Small intestine (tissue), 7 donors: Measurements from ENCODE around the gene ATG4B. TPM values are rescaled to one million over a fixed set of nuclear protein-coding genes. Genes with fewer than 3 reads are reported as not detected.

Source experiments
- DNase-seq, 2 donors: peaks; one replicate each; pipeline versions ENCODE4 v3.0.0 to v3.0.0-alpha.2; 2013
- FAIRE-seq: peaks from 2 replicates; lab custom pipeline; 2012; peaks lifted over from hg19 to GRCh38; lab: Jason Lieb, UNC
- H3K27ac ChIP-seq, 3 donors: one replicate each; pipeline ENCODE4 v1.5.1; 2013; ENCODE audit warnings: low read length in 2 of 3, mild to moderate bottlenecking in 2 of 3, control low read depth in 1 of 3, inconsistent platforms in 1 of 3, low read depth in 1 of 3, moderate library complexity in 1 of 3
- H3K27me3 ChIP-seq, 3 donors: one replicate each; pipeline ENCODE4 v1.6.1; 2013; ENCODE audit warnings: low read length in 3 of 3, inconsistent platforms in 1 of 3; ENCODE audit not compliant: control insufficient read depth in 3 of 3, insufficient read depth in 3 of 3
- H3K36me3 ChIP-seq, 3 donors: one replicate each; pipeline ENCODE4 v1.6.1; 2013; ENCODE audit warnings: low read length in 3 of 3, inconsistent platforms in 1 of 3, low read depth in 1 of 3, mild to moderate bottlenecking in 1 of 3, moderate library complexity in 1 of 3; ENCODE audit not compliant: control insufficient read depth in 3 of 3, insufficient read depth in 2 of 3
- H3K4me1 ChIP-seq, 3 donors: one replicate each; pipeline ENCODE4 v1.6.1; 2013; ENCODE audit warnings: low read length in 2 of 3, inconsistent platforms in 1 of 3, low read depth in 1 of 3, mild to moderate bottlenecking in 1 of 3, moderate library complexity in 1 of 3; ENCODE audit not compliant: control insufficient read depth in 3 of 3, insufficient read depth in 2 of 3
- H3K4me3 ChIP-seq, 3 donors: one replicate each; pipeline ENCODE4 v1.5.1; 2013; ENCODE audit warnings: low read length in 3 of 3, control low read depth in 1 of 3, inconsistent platforms in 1 of 3, low read depth in 1 of 3, mild to moderate bottlenecking in 1 of 3, moderate library complexity in 1 of 3
- H3K9me3 ChIP-seq, 2 donors: one replicate each; pipeline ENCODE4 v1.6.1; 2013; ENCODE audit warnings: low read depth in 1 of 2, low read length in 1 of 2; ENCODE audit not compliant: control insufficient read depth in 2 of 2, insufficient read depth in 1 of 2
- WGBS, 3 donors: extraction: QIAGEN DNeasy Blood & Tissue Kit; methylation state at CpG; one replicate each; pipeline ENCODE4 v1.1.7; 2013; 5-methylcytosine and 5-hydroxymethylcytosine counted together
- polyA plus RNA-seq, 4 donors: library from polyadenylated mRNA; stranded (reverse) in 3 of 4; unstranded in 1 of 4; fragments of 200-250 nt in 3 of 4; fragments of 120-200 nt in 1 of 4; gene quantifications; one replicate each; pipeline versions ENCODE4 v1.2.1 to v1.2.3, GENCODE V29; 2013
- donor health status: healthy with polysubstance abuse.
- donor health status: control.
- donor health status: control.
- donor health status: Bipolar disorder and iron deficiency.
- donor health status: healthy.

Gene ATG4B
- polyA plus RNA-seq, 4 donors: 44.2 to 196 (median 85.0) TPM

GRCh38 chr2:241649927-241650326 lies 12.4 kb downstream of the ATG4B start:
- 54 to 82% (median 69%) methylated on average over 6 of the region's 6 CpGs for WGBS, 3 donors

GRCh38 chr2:241652142-241652541 lies 14.6 kb downstream of the ATG4B start:
- Histone ChIP-seq H3K4me1 (peaks cover 0 to 2% (median 0%) of the 10 kb centered on the region in 3 donors), H3K36me3 (peaks cover 14 to 62% (median 20%) of the 10 kb centered on the region in 3 donors), H3K4me3 (no peak overlapping the region), H3K27me3 (no peaks in the 10 kb centered on the region), H3K27ac (no peak overlapping the region), H3K9me3 (no peaks in the 10 kb centered on the region)
- DNase-seq (no peak), FAIRE-seq (no peak)
- 95 to 98% (median 97%) methylated on average over 9 of the region's 9 CpGs for WGBS, 3 donors

More at GRCh38 chr2:241649927-241650326, 12.4 kb downstream of the ATG4B start:
- H3K9me3 ChIP-seq: no peaks in the 10 kb centered on the region
- DNase-seq (peak in 1 of 2 donors; percentile 18), FAIRE-seq (no peak)
- peaks cover 5 to 52% (median 15%) of the 10 kb centered on the region in 3 donors for H3K36me3 ChIP-seq
- H3K27me3 ChIP-seq: no peaks in the 10 kb centered on the region
- H3K4me1 ChIP-seq: peaks cover 0 to 2% (median 0%) of the 10 kb centered on the region in 3 donors
- H3K27ac ChIP-seq: no peak overlapping the region
- H3K4me3 ChIP-seq: no peak overlapping the region

GRCh38 chr2:241652722-241653121 lies 15.2 kb downstream of the ATG4B start:
- WGBS, 3 donors: 94 to 98% (median 97%) methylated on average over 9 of the region's 9 CpGs
- Histone ChIP-seq H3K27ac (no peak overlapping the region), H3K9me3 (no peaks in the 10 kb centered on the region), H3K27me3 (no peaks in the 10 kb centered on the region), H3K4me3 (no peak overlapping the region), H3K36me3 (peaks cover 14 to 66% (median 20%) of the 10 kb centered on the region in 3 donors), H3K4me1 (peaks cover 0 to 2% (median 0%) of the 10 kb centered on the region in 3 donors)
- FAIRE-seq: no peak
- DNase-seq: no peak

- Histone ChIP-seq H3K9me3 (no peaks in the 10 kb centered on the region), H3K27me3 (no peaks in the 10 kb centered on the region), H3K4me1 (peaks cover 0 to 2% (median 0%) of the 10 kb centered on the region in 3 donors), H3K36me3 (peaks cover 14 to 71% (median 20%) of the 10 kb centered on the region in 3 donors), H3K4me3 (no peak overlapping the region), H3K27ac (no peak overlapping the region)
- 94 to 96% (median 95%) methylated on average over 13 of the region's 13 CpGs for WGBS, 3 donors
- FAIRE-seq: no peak
- no peak for DNase-seq
These were observed 15.8 kb downstream of the ATG4B start for GRCh38 chr2:241653210-241653750.

- Histone ChIP-seq H3K36me3 (peaks cover 14 to 81% (median 20%) of the 10 kb centered on the region in 3 donors), H3K9me3 (no peaks in the 10 kb centered on the region), H3K27ac (no peak overlapping the region), H3K4me1 (no peaks in the 10 kb centered on the region), H3K27me3 (no peaks in the 10 kb centered on the region), H3K4me3 (no peak overlapping the region)
- DNase-seq: no peak
- 90 to 94% (median 92%) methylated on average over 12 of the region's 12 CpGs for WGBS, 3 donors
- no peak for FAIRE-seq
These were observed 17.1 kb downstream of the ATG4B start for GRCh38 chr2:241654551-241654950.

- no peaks in the 10 kb centered on the region for H3K9me3 ChIP-seq
- H3K36me3 ChIP-seq: peaks cover 14 to 88% (median 21%) of the 10 kb centered on the region in 3 donors
- no peaks in the 10 kb centered on the region for H3K4me1 ChIP-seq
- DNase-seq (no peak), FAIRE-seq (no peak)
- H3K4me3 ChIP-seq: no peak overlapping the region
- no peaks in the 10 kb centered on the region for H3K27me3 ChIP-seq
- no peak overlapping the region for H3K27ac ChIP-seq
- WGBS, 3 donors: 95 to 96% (median 95%) methylated on average over 17 of the region's 17 CpGs
These were observed 18.2 kb downstream of the ATG4B start for GRCh38 chr2:241655516-241656189.

GRCh38 chr2:241656190-241656741 lies 18.8 kb downstream of the ATG4B start:
- FAIRE-seq (no peak), DNase-seq (no peak)
- peaks cover 16 to 93% (median 23%) of the 10 kb centered on the region in 3 donors for H3K36me3 ChIP-seq
- no peaks in the 10 kb centered on the region for H3K4me1 ChIP-seq
- H3K4me3 ChIP-seq: no peak overlapping the region
- H3K27ac ChIP-seq: no peak overlapping the region
- no peaks in the 10 kb centered on the region for H3K9me3 ChIP-seq
- no peaks in the 10 kb centered on the region for H3K27me3 ChIP-seq
- WGBS, 3 donors: 96 to 97% (median 97%) methylated on average over 13 of the region's 13 CpGs

- no peaks in the 10 kb centered on the region for H3K27me3 ChIP-seq
- no peaks in the 10 kb centered on the region for H3K4me1 ChIP-seq
- FAIRE-seq (no peak), DNase-seq (no peak)
- WGBS, 3 donors: 89 to 93% (median 92%) methylated on average over 14 to 15 of the region's 15 CpGs
- peaks cover 17 to 90% (median 18%) of the 10 kb centered on the region in 3 donors for H3K36me3 ChIP-seq
- H3K9me3 ChIP-seq: no peaks in the 10 kb centered on the region
- no peak overlapping the region for H3K27ac ChIP-seq
- H3K4me3 ChIP-seq: no peak overlapping the region
These were observed 20.3 kb downstream of the ATG4B start for GRCh38 chr2:241657786-241658254.
